Astrocyte (in vitro differentiated cells and primary cell): ENCODE results near the gene IFNA17. TPM values are rescaled to one million over a fixed set of nuclear protein-coding genes. Genes with fewer than 3 reads are reported as not detected.
"Not testable (repeated sequence)": the region's sequence is repeated elsewhere in the genome, so short reads cannot be mapped to it uniquely, and the experiment has no call there.

Experiments
- DNase-seq: peaks from one replicate; pipeline ENCODE4 v3.0.0-alpha.2; 2010; ENCODE audit warnings: low read depth
- FAIRE-seq: peaks from 2 replicates; lab custom pipeline; 2011; peaks lifted over from hg19 to GRCh38; lab: Jason Lieb, UNC
- H2AFZ ChIP-seq: 2 replicates; pipeline ENCODE4 v1.6.0; 2012; ENCODE audit warnings: low read depth, low read length, inconsistent platforms
- H3K27ac ChIP-seq: 2 replicates; pipeline ENCODE4 v1.5.1; 2011; ENCODE audit warnings: low read depth, low read length, inconsistent platforms
- H3K27me3 ChIP-seq: 2 replicates; pipeline ENCODE4 v1.6.0; 2011; ENCODE audit warnings: low read length, inconsistent platforms; ENCODE audit not compliant: insufficient read depth
- H3K36me3 ChIP-seq: 2 replicates; pipeline ENCODE4 v1.5.1; 2011; ENCODE audit warnings: low read length, inconsistent platforms; ENCODE audit not compliant: insufficient read depth
- H3K4me1 ChIP-seq: 2 replicates; pipeline ENCODE4 v1.5.1; 2011; ENCODE audit warnings: low read length, inconsistent platforms; ENCODE audit not compliant: insufficient read depth
- H3K4me2 ChIP-seq: 2 replicates; pipeline ENCODE4 v1.6.0; 2012; ENCODE audit warnings: low read length, inconsistent platforms
- H3K4me3 ChIP-seq: 2 replicates; pipeline ENCODE4 v1.5.1; 2011; ENCODE audit warnings: low read depth, mild to moderate bottlenecking, low read length, inconsistent platforms; ENCODE audit not compliant: insufficient read depth
- H3K79me2 ChIP-seq: 2 replicates; pipeline ENCODE4 v1.6.0; 2012; ENCODE audit warnings: mild to moderate bottlenecking, low read length, inconsistent platforms; ENCODE audit not compliant: insufficient read depth
- H3K9ac ChIP-seq: 2 replicates; pipeline ENCODE4 v1.6.0; 2012; ENCODE audit warnings: mild to moderate bottlenecking, low read length, inconsistent platforms
- H3K9me3 ChIP-seq: 2 replicates; pipeline ENCODE4 v1.5.1; 2012; ENCODE audit warnings: low read depth, mild to moderate bottlenecking, low read length, inconsistent platforms; ENCODE audit not compliant: insufficient read depth
- H4K20me1 ChIP-seq: 2 replicates; pipeline ENCODE4 v1.6.0; 2012; ENCODE audit warnings: low read length, inconsistent platforms; ENCODE audit not compliant: insufficient read depth
- H3K27ac Mint-ChIP-seq: one replicate; pipeline ENCODE4 v1.8.0; 2021; ENCODE audit warnings: mild to moderate bottlenecking, mixed read lengths; ENCODE audit not compliant: unreplicated experiment
- H3K27me3 Mint-ChIP-seq: one replicate; pipeline ENCODE4 v1.8.0; 2021; ENCODE audit warnings: low read depth, mixed read lengths; ENCODE audit not compliant: unreplicated experiment
- H3K36me3 Mint-ChIP-seq: one replicate; pipeline ENCODE4 v1.8.0; 2021; ENCODE audit warnings: low read depth, mixed read lengths; ENCODE audit not compliant: unreplicated experiment
- H3K4me1 Mint-ChIP-seq: one replicate; pipeline ENCODE4 v1.8.0; 2021; ENCODE audit warnings: low read depth, mixed read lengths; ENCODE audit not compliant: unreplicated experiment
- H3K4me3 Mint-ChIP-seq: one replicate; pipeline ENCODE4 v1.8.0; 2021; ENCODE audit warnings: mild to moderate bottlenecking, moderate library complexity, mixed read lengths; ENCODE audit not compliant: unreplicated experiment
- H3K9me3 Mint-ChIP-seq: one replicate; pipeline ENCODE4 v1.8.0; 2021; ENCODE audit warnings: mild to moderate bottlenecking, mixed read lengths; ENCODE audit not compliant: unreplicated experiment
- EZH2 ChIP-seq: IDR thresholded peaks from 2 replicates; pipeline ENCODE4 v1.6.1; 2012; ENCODE audit warnings: mild to moderate bottlenecking, low read length, inconsistent platforms; ENCODE audit not compliant: insufficient read depth
- total RNA-seq: library from RNA; stranded (reverse); gene quantifications from 2 replicates; pipeline ENCODE4 v1.2.1, GENCODE V29; 2021
- TF ChIP-seq, protein P1 (sequence below): IDR thresholded peaks from 2 replicates; pipeline ENCODE4 v1.5.1; 2011; ENCODE audit warnings: low read depth, mild to moderate bottlenecking, inconsistent platforms, low read length, moderate library complexity; ENCODE audit not compliant: insufficient read depth

Gene IFNA17
- total RNA-seq, 1 donor from 2014 or later, result not detected

DNA sequence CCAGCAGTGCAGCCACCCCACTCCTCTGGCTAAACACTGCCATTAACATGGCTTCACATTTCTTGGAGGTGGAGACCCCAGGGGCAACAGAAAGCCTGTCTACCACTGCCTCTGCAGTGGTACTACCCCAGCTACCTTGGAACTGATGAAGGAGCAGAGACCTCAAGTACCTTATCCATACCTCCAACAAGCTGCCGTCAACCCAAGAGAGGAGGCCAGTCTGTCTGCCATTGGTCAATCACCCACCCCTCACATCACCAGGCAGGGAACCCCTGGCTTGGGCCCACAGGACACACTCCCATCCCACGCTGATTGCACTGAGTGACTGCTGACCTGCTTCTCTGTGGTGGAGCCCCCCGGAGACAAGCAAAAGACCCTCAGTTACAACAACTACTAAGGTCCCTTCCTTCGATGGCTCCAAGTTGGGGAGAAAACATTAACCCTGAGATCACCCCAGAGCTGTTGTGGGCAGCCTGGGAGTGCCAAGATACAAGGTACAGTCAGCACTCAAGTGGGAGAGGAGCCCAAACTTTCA is 6.2 kb upstream of the IFNA17 start:
- Histone ChIP-seq H2AFZ (no peak overlapping the region), H3K9ac (no peak overlapping the region), H3K4me1 (no peaks in the 10 kb centered on the region), H3K27me3 (peaks cover 5% of the 10 kb centered on the region), H3K79me2 (no peaks in the 10 kb centered on the region), H3K4me2 (no peak overlapping the region), H3K9me3 (no peaks in the 10 kb centered on the region), H4K20me1 (no peaks in the 10 kb centered on the region), H3K27ac (no peak overlapping the region), H3K36me3 (no peaks in the 10 kb centered on the region), H3K4me3 (no peak overlapping the region)
- H3K9me3 Mint-ChIP-seq, result no peaks in the 10 kb centered on the region
- H3K27ac Mint-ChIP-seq, result no peak overlapping the region
- no peaks in the 10 kb centered on the region for H3K36me3 Mint-ChIP-seq
- FAIRE-seq (no peak), DNase-seq (no peak)
- no peak overlapping the region for H3K4me3 Mint-ChIP-seq
- no peak for TF ChIP-seq EZH2
- TF ChIP-seq, protein P1, sequence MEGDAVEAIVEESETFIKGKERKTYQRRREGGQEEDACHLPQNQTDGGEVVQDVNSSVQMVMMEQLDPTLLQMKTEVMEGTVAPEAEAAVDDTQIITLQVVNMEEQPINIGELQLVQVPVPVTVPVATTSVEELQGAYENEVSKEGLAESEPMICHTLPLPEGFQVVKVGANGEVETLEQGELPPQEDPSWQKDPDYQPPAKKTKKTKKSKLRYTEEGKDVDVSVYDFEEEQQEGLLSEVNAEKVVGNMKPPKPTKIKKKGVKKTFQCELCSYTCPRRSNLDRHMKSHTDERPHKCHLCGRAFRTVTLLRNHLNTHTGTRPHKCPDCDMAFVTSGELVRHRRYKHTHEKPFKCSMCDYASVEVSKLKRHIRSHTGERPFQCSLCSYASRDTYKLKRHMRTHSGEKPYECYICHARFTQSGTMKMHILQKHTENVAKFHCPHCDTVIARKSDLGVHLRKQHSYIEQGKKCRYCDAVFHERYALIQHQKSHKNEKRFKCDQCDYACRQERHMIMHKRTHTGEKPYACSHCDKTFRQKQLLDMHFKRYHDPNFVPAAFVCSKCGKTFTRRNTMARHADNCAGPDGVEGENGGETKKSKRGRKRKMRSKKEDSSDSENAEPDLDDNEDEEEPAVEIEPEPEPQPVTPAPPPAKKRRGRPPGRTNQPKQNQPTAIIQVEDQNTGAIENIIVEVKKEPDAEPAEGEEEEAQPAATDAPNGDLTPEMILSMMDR, result no peak
- no peaks in the 10 kb centered on the region for H3K4me1 Mint-ChIP-seq
- H3K27me3 Mint-ChIP-seq, result peaks cover 18% of the 10 kb centered on the region

DNA sequence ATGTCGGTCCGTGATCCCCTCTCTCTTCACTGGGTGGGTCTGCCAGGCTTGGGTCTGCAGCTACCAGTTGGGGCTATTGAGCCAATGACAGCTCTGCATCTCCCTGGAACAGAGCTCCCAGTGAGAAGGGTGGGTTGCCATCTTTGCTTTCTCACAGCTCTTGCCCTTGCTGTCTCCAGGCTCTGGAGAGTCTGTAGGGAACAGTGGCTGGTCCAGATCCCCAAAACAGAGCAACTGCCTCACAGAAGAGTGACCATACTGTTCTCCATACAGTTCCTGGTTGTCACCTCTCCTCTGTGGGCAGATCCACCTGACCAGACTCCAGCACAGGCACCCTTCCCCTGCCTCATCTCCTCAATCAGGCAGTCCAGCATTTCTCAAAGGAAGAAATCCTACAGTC is 5.2 kb upstream of the IFNA17 start:
- no peak for FAIRE-seq
- no peak overlapping the region for H2AFZ ChIP-seq
- H3K36me3 Mint-ChIP-seq, result no peaks in the 10 kb centered on the region

GRCh38 chr9:21217211-21217610 is 10.8 kb downstream of the IFNA17 start, which contains the start of gene IFNA16:
IFNA16 (minus strand) TSS chr9:21217311; CDS start chr9:21217305, 6 bp downstream.
- H3K9me3 Mint-ChIP-seq, result not testable (repeated sequence)

More for the DNA sequence above, 5.2 kb upstream of the IFNA17 start:
- no peaks in the 10 kb centered on the region for H3K4me1 Mint-ChIP-seq
- no peaks in the 10 kb centered on the region for H4K20me1 ChIP-seq
- no peaks in the 10 kb centered on the region for H3K9me3 Mint-ChIP-seq
- TF ChIP-seq, protein P1, result no peak
- TF ChIP-seq EZH2, result no peak
- H3K27ac Mint-ChIP-seq, result no peak overlapping the region
- H3K36me3 ChIP-seq, result no peaks in the 10 kb centered on the region
- H3K4me3 ChIP-seq, result no peak overlapping the region
- H3K9me3 ChIP-seq, result no peaks in the 10 kb centered on the region
- no peak overlapping the region for H3K9ac ChIP-seq
- H3K4me3 Mint-ChIP-seq, result no peak overlapping the region
- no peak overlapping the region for H3K4me2 ChIP-seq
- no peaks in the 10 kb centered on the region for H3K79me2 ChIP-seq
- H3K4me1 ChIP-seq, result no peaks in the 10 kb centered on the region
- DNase-seq, result no peak
- no peak overlapping the region for H3K27ac ChIP-seq
- peaks cover 18% of the 10 kb centered on the region for H3K27me3 Mint-ChIP-seq
- H3K27me3 ChIP-seq, result peaks cover 3% of the 10 kb centered on the region

More at GRCh38 chr9:21217211-21217610, 10.8 kb downstream of the IFNA17 start, which contains the start of gene IFNA16:
- not testable (repeated sequence) for H3K9me3 ChIP-seq, H3K4me1 ChIP-seq, H3K27ac ChIP-seq, H3K27ac Mint-ChIP-seq, DNase-seq, H3K36me3 ChIP-seq, H4K20me1 ChIP-seq, H3K4me1 Mint-ChIP-seq, H3K79me2 ChIP-seq, H2AFZ ChIP-seq, FAIRE-seq, H3K36me3 Mint-ChIP-seq, H3K4me3 ChIP-seq, H3K9ac ChIP-seq, H3K27me3 ChIP-seq, H3K4me3 Mint-ChIP-seq, H3K4me2 ChIP-seq
- peaks cover 16% of the 10 kb centered on the region for H3K27me3 Mint-ChIP-seq
